GM12878 (cell line): ENCODE results near the gene CIRBP. TPM values are rescaled to one million over a fixed set of nuclear protein-coding genes. Genes with fewer than 3 reads are reported as not detected.

ENCODE experiments used
- ATAC-seq: fragments of 200-7000 bp; cut with Tn5 transposase; 3 replicates; pipeline ENCODE4 v1.9.1; 2020; ENCODE audit warnings: mild to moderate bottlenecking, moderate library complexity
- BruUV-seq: library from RNA; stranded (reverse); fragments of 400-500 nt; replicated peaks from 2 replicates; lab custom pipeline; 2021; lab: Mats Ljungman, UMichigan
- CTCF ChIA-PET: fragments of 300-600 bp; sonication (Branson Sonifier 250); formaldehyde crosslinking; extraction: SDS; loops from one replicate; lab custom pipeline; 2021; ENCODE audit warnings: inconsistent platforms; lab: Yijun Ruan, JAX
- POLR2A ChIA-PET: fragments of 350-600 bp; formaldehyde crosslinking; extraction: SDS; loops from one replicate; lab custom pipeline; 2021; ENCODE audit warnings: inconsistent platforms; lab: Charles Lee
- RAD21 ChIA-PET: fragments of 300-600 bp; sonication (Branson Sonifier 250); formaldehyde crosslinking; loops from one replicate; lab custom pipeline; 2023; ENCODE audit warnings: antibody characterized with exemption; ENCODE audit not compliant: unreplicated experiment; lab: Charles Lee
- SMC1A ChIA-PET: fragments of 300-600 bp; sonication (Branson Sonifier 250); formaldehyde crosslinking; loops from one replicate; lab custom pipeline; 2023; ENCODE audit not compliant: unreplicated experiment, uncharacterized antibody; lab: Charles Lee
- DNase-seq: peaks from one replicate; pipeline ENCODE4 v3.0.0-alpha.2; 2011; ENCODE audit warnings: low read depth, low spot score
- FAIRE-seq: peaks from 3 replicates; lab custom pipeline; 2011; peaks lifted over from hg19 to GRCh38; lab: Jason Lieb, UNC
- H2AFZ ChIP-seq: 2 replicates; pipeline ENCODE4 v1.6.0; 2011; ENCODE audit warnings: low read depth, low read length, control low read depth; ENCODE audit not compliant: control insufficient read depth
- H3K27ac ChIP-seq: 2 replicates; pipeline ENCODE4 v1.5.1; 2011; ENCODE audit warnings: control low read depth; ENCODE audit not compliant: control insufficient read depth, insufficient read depth
- H3K27me3 ChIP-seq, 2 experiments: replicated peaks in 1 of 2; 2 replicates each; pipeline versions ENCODE4 v1.6.0 to v1.6.1; 2011; ENCODE audit warnings: low read length in 1 of 2; ENCODE audit not compliant: control insufficient read depth in 2 of 2, insufficient read depth in 2 of 2
- H3K36me3 ChIP-seq, 2 experiments: 2 replicates each; pipeline ENCODE4 v1.5.1; 2011; ENCODE audit warnings: low read length in 1 of 2; ENCODE audit not compliant: control insufficient read depth in 2 of 2, insufficient read depth in 2 of 2
- H3K4me1 ChIP-seq: 2 replicates; pipeline ENCODE4 v1.6.1; 2011; ENCODE audit warnings: mild to moderate bottlenecking, low read length, moderate library complexity, mixed read lengths; ENCODE audit not compliant: control insufficient read depth, insufficient read depth
- H3K4me2 ChIP-seq: 2 replicates; pipeline ENCODE4 v1.6.0; 2011; ENCODE audit warnings: control low read depth; ENCODE audit not compliant: control insufficient read depth, insufficient read depth
- H3K4me3 ChIP-seq: fragments of 200-600 bp; sonication (generic); 2 replicates; pipeline ENCODE4 v1.5.1; 2016
- H3K79me2 ChIP-seq: 2 replicates; pipeline ENCODE4 v1.6.0; 2011; ENCODE audit warnings: low read length; ENCODE audit not compliant: control insufficient read depth, insufficient read depth
- H3K9ac ChIP-seq: 2 replicates; pipeline ENCODE4 v1.8.0; 2011; ENCODE audit warnings: low read length, control low read depth, mixed read lengths; ENCODE audit not compliant: control insufficient read depth, insufficient read depth
- H3K9me3 ChIP-seq: replicated peaks from 3 replicates; pipeline ENCODE4 v1.5.1; 2011; ENCODE audit warnings: mild to moderate bottlenecking, low read length; ENCODE audit not compliant: control insufficient read depth, insufficient read depth
- H4K20me1 ChIP-seq: 2 replicates; pipeline ENCODE4 v1.6.0; 2011; ENCODE audit not compliant: control insufficient read depth, insufficient read depth
- CBX3 ChIP-seq: fragments of 200-600 bp; sonication (generic); IDR thresholded peaks from 2 replicates; pipeline ENCODE4 v1.6.1; 2016; ENCODE audit warnings: low read depth, borderline replicate concordance
- EP300 ChIP-seq, 2 experiments: fragments of 150-350 bp in 1 of 2; IDR thresholded peaks; 2 replicates each; pipeline ENCODE4 v1.6.1; 2011 to 2012; ENCODE audit warnings: low read depth in 2 of 2, low read length in 2 of 2, borderline replicate concordance in 1 of 2, improper control_type of control experiment in 1 of 2, inconsistent platforms in 1 of 2; ENCODE audit not compliant: control insufficient read depth in 1 of 2
- IRF4 ChIP-seq: IDR thresholded peaks from 2 replicates; pipeline ENCODE4 v1.6.1; 2011; ENCODE audit warnings: low read depth, low read length
- MTA3 ChIP-seq: IDR thresholded peaks from 2 replicates; pipeline ENCODE4 v1.6.1; 2012; ENCODE audit warnings: low read length, inconsistent platforms, borderline replicate concordance
- MYC ChIP-seq: IDR thresholded peaks from 2 replicates; pipeline ENCODE4 v1.6.1; 2011; ENCODE audit warnings: mild to moderate bottlenecking, low read length, moderate library complexity, inconsistent platforms; ENCODE audit not compliant: insufficient read depth, insufficient replicate concordance, insufficient read length, severe bottlenecking
- PAX8 ChIP-seq: fragments of 450-650 bp; IDR thresholded peaks from 2 replicates; pipeline ENCODE4 v1.6.1; 2017; ENCODE audit warnings: mild to moderate bottlenecking, moderate library complexity
- RAD51 ChIP-seq: fragments of 450-650 bp; IDR thresholded peaks from 2 replicates; pipeline ENCODE4 v1.6.1; 2016; ENCODE audit warnings: moderate library complexity, mild to moderate bottlenecking, inconsistent platforms
- SREBF1 ChIP-seq: IDR thresholded peaks from 2 replicates; pipeline ENCODE4 v1.6.1; 2012; ENCODE audit warnings: mild to moderate bottlenecking, low read length
- SUPT20H ChIP-seq: IDR thresholded peaks from 2 replicates; pipeline ENCODE4 v1.6.1; 2011; ENCODE audit warnings: low read depth, mild to moderate bottlenecking, low read length, moderate library complexity, borderline replicate concordance; ENCODE audit not compliant: control insufficient read depth
- TAF1 ChIP-seq: IDR thresholded peaks from 2 replicates; pipeline ENCODE4 v1.6.1; 2011; ENCODE audit warnings: mild to moderate bottlenecking, low read depth, low read length, borderline replicate concordance
- ZNF207 ChIP-seq: fragments of 450-650 bp; IDR thresholded peaks from 2 replicates; pipeline ENCODE4 v1.6.1; 2014; ENCODE audit warnings: antibody characterized with exemption, mild to moderate bottlenecking, borderline replicate concordance
- WGBS: methylation state at CpG from one replicate; pipeline ENCODE4 v1.1.6; 2016; ENCODE audit warnings: low lambda C conversion rate; ENCODE audit not compliant: insufficient replicate concordance, insufficient coverage; ENCODE audit errors: missing lambda C conversion rate; 5-methylcytosine and 5-hydroxymethylcytosine counted together
- in situ Hi-C: fragments of 300-500 bp; cut with MboI; formaldehyde crosslinking; loops from 9 replicates; pipeline ENCODE4 v1.14.3; 2018; ENCODE audit warnings: mixed read lengths
- intact Hi-C: fragments of 100-400 bp; cut with micrococcal nuclease; formaldehyde crosslinking; loops from one replicate; pipeline ENCODE4 v1.14.2; 2022; ENCODE audit not compliant: unreplicated experiment
- polyA plus RNA-seq, 11 experiments: library from polyadenylated mRNA; depleted of rRNA in 4 of 11; unstranded in 6 of 11; stranded (reverse) in 5 of 11; fragments of >200 nt; fragmentation: Nextera tagmentation in 4 of 11; fragmentation: Illumina TruSeq in 1 of 11; extraction: Ambion mirVana in 4 of 11; extraction: Trizol in 1 of 11; gene quantifications; 1 replicate in 1 of 11; 2 replicates in 10 of 11; pipeline versions ENCODE4 v1.2.1 to v1.2.3, GENCODE V29; 2011 to 2016; ENCODE audit warnings: inconsistent platforms in 2 of 11, missing spikeins in 2 of 11, low read depth in 1 of 11
- total RNA-seq, 4 experiments: library from RNA; depleted of rRNA in 3 of 4; stranded (reverse); fragments of >200 nt in 3 of 4; fragmentation: Illumina TruSeq in 1 of 4; extraction: Trizol in 1 of 4; gene quantifications; 2 replicates each; pipeline versions ENCODE4 v1.2.1 to v1.2.3, GENCODE V29; 2013 to 2021
- TF ChIP-seq, protein P1 (sequence below): fragments of 450-650 bp; conservative IDR thresholded peaks from 2 replicates; pipeline ENCODE4 v1.6.1; 2017; ENCODE audit warnings: mild to moderate bottlenecking, moderate library complexity
- TF ChIP-seq, protein P2 (sequence below): IDR thresholded peaks from 2 replicates; pipeline ENCODE4 v1.6.1; 2011; ENCODE audit warnings: borderline replicate concordance, low read depth, mild to moderate bottlenecking, moderate library complexity, low read length; ENCODE audit not compliant: insufficient read depth, poor library complexity, severe bottlenecking
- TF ChIP-seq, protein P3 (sequence below): fragments of 450-650 bp; IDR thresholded peaks from 2 replicates; pipeline ENCODE4 v1.6.1; 2018; ENCODE audit warnings: borderline replicate concordance, mild to moderate bottlenecking; ENCODE audit not compliant: partially characterized antibody

The CIRBP gene
- total and polyA plus RNA-seq, 10 of the 15 experiments (the other 5 are each of a cell fraction or from before 2014, with no cell fraction given), result 27.6 to 335 (median 229) TPM

DNA sequence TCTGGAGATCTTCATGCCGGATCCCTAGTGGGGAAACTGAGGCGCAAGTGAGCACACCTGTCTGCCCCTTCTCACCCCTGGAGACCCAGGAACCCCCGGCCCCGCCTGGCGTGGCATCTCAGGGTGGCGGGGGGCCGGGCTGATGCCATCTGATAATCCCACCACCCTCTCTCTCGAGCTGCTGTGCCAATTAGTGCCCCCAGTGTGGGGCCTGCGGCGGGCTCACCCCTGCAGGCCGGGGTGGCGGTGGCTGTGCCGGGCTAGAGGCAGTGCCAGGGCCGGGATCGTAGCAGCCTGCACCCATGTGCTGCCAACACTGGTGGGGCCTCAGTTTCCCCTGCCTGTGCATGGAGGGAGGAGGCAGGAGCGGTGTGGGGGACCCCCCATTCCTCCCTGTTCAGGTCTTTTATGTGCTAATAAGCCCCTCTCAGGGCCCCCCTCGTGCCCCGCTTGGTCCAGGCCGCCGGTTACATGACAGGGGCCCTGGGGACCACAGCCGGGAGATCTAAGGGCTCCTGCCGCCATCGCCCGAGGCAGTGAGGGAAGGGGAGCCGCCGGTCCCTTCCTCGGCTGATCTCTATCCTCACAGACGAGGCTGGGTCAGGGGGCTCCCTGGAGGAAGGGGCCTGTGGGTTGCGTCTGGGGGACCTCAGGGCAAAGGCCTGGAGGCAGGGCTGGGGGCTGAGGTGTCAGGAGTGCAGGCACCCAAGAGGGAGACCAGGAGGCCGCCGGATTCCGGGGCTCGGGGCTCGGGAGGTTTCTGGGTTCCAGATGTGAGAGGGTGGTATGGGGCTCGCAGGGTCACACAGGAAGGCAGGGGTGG lies 24.9 kb downstream of the CIRBP start:
- H4K20me1 ChIP-seq, result no peaks in the 10 kb centered on the region
- intact Hi-C loops, result no loop called here
- FAIRE-seq, result no peak
- CTCF ChIA-PET, result no interaction called here
- H3K4me3 ChIP-seq, result no peak overlapping the region
- POLR2A ChIA-PET, result interaction anchor here (0.6 kb wide), 1 partner anchor 788 kb away, joined by 4 read pairs; no protein-coding TSS in a partner anchor
- no peaks in the 10 kb centered on the region for H3K36me3 ChIP-seq
- H3K27me3 ChIP-seq, result no peaks in the 10 kb centered on the region
- no TSS peak for BruUV-seq
- no peak overlapping the region for H2AFZ ChIP-seq
- H3K4me1 ChIP-seq, result peaks cover 16% of the 10 kb centered on the region
- H3K27ac ChIP-seq, result no peak overlapping the region
- no peak for ATAC-seq
- RAD21 ChIA-PET, result no interaction called here
- WGBS, result 43% methylated on average over 32 of the region's 35 CpGs
- DNase-seq, result no peak
- SMC1A ChIA-PET, result no interaction called here
- H3K79me2 ChIP-seq, result no peaks in the 10 kb centered on the region
- in situ Hi-C loops, result no loop called here
- H3K4me2 ChIP-seq, result no peak overlapping the region
- no peaks in the 10 kb centered on the region for H3K9me3 ChIP-seq
- H3K9ac ChIP-seq, result no peak overlapping the region
- TF ChIP-seq, protein P1, sequence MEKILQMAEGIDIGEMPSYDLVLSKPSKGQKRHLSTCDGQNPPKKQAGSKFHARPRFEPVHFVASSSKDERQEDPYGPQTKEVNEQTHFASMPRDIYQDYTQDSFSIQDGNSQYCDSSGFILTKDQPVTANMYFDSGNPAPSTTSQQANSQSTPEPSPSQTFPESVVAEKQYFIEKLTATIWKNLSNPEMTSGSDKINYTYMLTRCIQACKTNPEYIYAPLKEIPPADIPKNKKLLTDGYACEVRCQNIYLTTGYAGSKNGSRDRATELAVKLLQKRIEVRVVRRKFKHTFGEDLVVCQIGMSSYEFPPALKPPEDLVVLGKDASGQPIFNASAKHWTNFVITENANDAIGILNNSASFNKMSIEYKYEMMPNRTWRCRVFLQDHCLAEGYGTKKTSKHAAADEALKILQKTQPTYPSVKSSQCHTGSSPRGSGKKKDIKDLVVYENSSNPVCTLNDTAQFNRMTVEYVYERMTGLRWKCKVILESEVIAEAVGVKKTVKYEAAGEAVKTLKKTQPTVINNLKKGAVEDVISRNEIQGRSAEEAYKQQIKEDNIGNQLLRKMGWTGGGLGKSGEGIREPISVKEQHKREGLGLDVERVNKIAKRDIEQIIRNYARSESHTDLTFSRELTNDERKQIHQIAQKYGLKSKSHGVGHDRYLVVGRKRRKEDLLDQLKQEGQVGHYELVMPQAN, result no peak
- TF ChIP-seq IRF4 (no peak), EP300 (IDR thresholded peaks at IDR 0.05; ENCODE audit: borderline replicate concordance in 1 of 2, control insufficient read depth in 1 of 2, low read depth in 2 of 2, low read length in 2 of 2) (no peak), MTA3 (no peak), ZNF207 (no peak), MYC (no peak), SUPT20H (no peak), RAD51 (no peak), CBX3 (no peak), PAX8 (no peak), SREBF1 (no peak), TAF1 (no peak)
- TF ChIP-seq, protein P2, sequence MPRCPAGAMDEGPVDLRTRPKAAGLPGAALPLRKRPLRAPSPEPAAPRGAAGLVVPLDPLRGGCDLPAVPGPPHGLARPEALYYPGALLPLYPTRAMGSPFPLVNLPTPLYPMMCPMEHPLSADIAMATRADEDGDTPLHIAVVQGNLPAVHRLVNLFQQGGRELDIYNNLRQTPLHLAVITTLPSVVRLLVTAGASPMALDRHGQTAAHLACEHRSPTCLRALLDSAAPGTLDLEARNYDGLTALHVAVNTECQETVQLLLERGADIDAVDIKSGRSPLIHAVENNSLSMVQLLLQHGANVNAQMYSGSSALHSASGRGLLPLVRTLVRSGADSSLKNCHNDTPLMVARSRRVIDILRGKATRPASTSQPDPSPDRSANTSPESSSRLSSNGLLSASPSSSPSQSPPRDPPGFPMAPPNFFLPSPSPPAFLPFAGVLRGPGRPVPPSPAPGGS, result no peak
- TF ChIP-seq, protein P3, sequence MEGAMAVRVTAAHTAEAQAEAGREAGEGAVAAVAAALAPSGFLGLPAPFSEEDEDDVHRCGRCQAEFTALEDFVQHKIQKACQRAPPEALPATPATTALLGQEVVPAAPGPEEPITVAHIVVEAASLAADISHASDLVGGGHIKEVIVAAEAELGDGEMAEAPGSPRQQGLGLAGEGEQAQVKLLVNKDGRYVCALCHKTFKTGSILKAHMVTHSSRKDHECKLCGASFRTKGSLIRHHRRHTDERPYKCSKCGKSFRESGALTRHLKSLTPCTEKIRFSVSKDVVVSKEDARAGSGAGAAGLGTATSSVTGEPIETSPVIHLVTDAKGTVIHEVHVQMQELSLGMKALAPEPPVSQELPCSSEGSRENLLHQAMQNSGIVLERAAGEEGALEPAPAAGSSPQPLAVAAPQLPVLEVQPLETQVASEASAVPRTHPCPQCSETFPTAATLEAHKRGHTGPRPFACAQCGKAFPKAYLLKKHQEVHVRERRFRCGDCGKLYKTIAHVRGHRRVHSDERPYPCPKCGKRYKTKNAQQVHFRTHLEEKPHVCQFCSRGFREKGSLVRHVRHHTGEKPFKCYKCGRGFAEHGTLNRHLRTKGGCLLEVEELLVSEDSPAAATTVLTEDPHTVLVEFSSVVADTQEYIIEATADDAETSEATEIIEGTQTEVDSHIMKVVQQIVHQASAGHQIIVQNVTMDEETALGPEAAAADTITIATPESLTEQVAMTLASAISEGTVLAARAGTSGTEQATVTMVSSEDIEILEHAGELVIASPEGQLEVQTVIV, result no peak
